DND-41 (cell line): ENCODE results near the gene AP3D1.
A peak's percentile ranks its signal among the peaks of the same experiment; 100 is the strongest.

Experiments used
- ATAC-seq: fragments of 200-7000 bp; cut with Tn5 transposase; 3 replicates; pipeline ENCODE4 v1.9.1; 2021; ENCODE audit warnings: low read depth; ENCODE audit not compliant: insufficient read depth
- DNase-seq: peaks from one replicate; pipeline ENCODE4 v3.0.0-alpha.2; 2020
- H2AFZ ChIP-seq: 2 replicates; pipeline ENCODE4 v1.6.0; 2012; ENCODE audit warnings: low read depth, low read length
- H3K27ac ChIP-seq: 2 replicates; pipeline ENCODE4 v1.5.1; 2012; ENCODE audit warnings: low read length, inconsistent platforms
- H3K27me3 ChIP-seq: fragments of 200-600 bp; sonication (generic); 2 replicates; pipeline ENCODE4 v1.6.0; 2012; ENCODE audit warnings: low read length, mild to moderate bottlenecking, inconsistent platforms; ENCODE audit not compliant: insufficient read depth, poor library complexity
- H3K36me3 ChIP-seq: 2 replicates; pipeline ENCODE4 v1.5.1; 2012; ENCODE audit warnings: low read length, inconsistent platforms; ENCODE audit not compliant: insufficient read depth
- H3K4me1 ChIP-seq: 2 replicates; pipeline ENCODE4 v1.5.1; 2012; ENCODE audit warnings: mild to moderate bottlenecking, low read length; ENCODE audit not compliant: insufficient read depth
- H3K4me2 ChIP-seq: 2 replicates; pipeline ENCODE4 v1.6.0; 2012; ENCODE audit warnings: mild to moderate bottlenecking, moderate library complexity, low read length, inconsistent platforms; ENCODE audit not compliant: insufficient read depth
- H3K4me3 ChIP-seq, 2 experiments: fragments of 200-600 bp in 1 of 2; shearing (Covaris generic) in 1 of 2; 2 replicates each; pipeline ENCODE4 v1.5.1; 2012 to 2016; ENCODE audit warnings: inconsistent platforms in 2 of 2, low read length in 2 of 2, mild to moderate bottlenecking in 2 of 2, low read depth in 1 of 2, moderate library complexity in 1 of 2
- H3K79me2 ChIP-seq: 2 replicates; pipeline ENCODE4 v1.6.0; 2012; ENCODE audit warnings: low read length, inconsistent platforms; ENCODE audit not compliant: insufficient read depth
- H3K9ac ChIP-seq: 2 replicates; pipeline ENCODE4 v1.6.0; 2012; ENCODE audit warnings: low read depth, mild to moderate bottlenecking, inconsistent platforms, low read length, moderate library complexity
- H3K9me3 ChIP-seq: 2 replicates; pipeline ENCODE4 v1.5.1; 2012; ENCODE audit warnings: low read length, moderate library complexity, mild to moderate bottlenecking, inconsistent platforms; ENCODE audit not compliant: insufficient read depth, severe bottlenecking
- H4K20me1 ChIP-seq: 2 replicates; pipeline ENCODE4 v1.6.0; 2012; ENCODE audit warnings: low read length; ENCODE audit not compliant: insufficient read depth
- CTCF ChIP-seq: IDR thresholded peaks from 2 replicates; pipeline ENCODE4 v1.5.1; 2012; ENCODE audit warnings: borderline replicate concordance, low read length, moderate library complexity, mild to moderate bottlenecking; ENCODE audit not compliant: poor library complexity, severe bottlenecking; ENCODE audit errors: extremely low read depth
- EZH2 ChIP-seq: IDR thresholded peaks from 3 replicates; pipeline ENCODE4 v1.6.1; 2012; ENCODE audit warnings: borderline replicate concordance, low read depth, mild to moderate bottlenecking, moderate library complexity, low read length, inconsistent platforms; ENCODE audit not compliant: severe bottlenecking

Gene AP3D1

GRCh38 chr19:2077833-2078619 lies 73.3 kb downstream of the AP3D1 start:
- H3K27ac ChIP-seq, result 0 out of 2 replicates have a peak overlapping the region, but pooled peaks have one; percentile 39
- H3K9ac ChIP-seq, result no peak overlapping the region
- H4K20me1 ChIP-seq, result peaks cover 77% of the 10 kb centered on the region
- H3K4me3 ChIP-seq, result no peak overlapping the region; a peak in 1 of 4 replicates
- peaks cover 97% of the 10 kb centered on the region for H3K79me2 ChIP-seq
- no peaks in the 10 kb centered on the region for H3K27me3 ChIP-seq
- TF ChIP-seq CTCF (no peak), EZH2 (no peak)
- ATAC-seq, result no peak
- H3K4me1 ChIP-seq, result peaks cover 48% of the 10 kb centered on the region
- no peak for DNase-seq
- H3K36me3 ChIP-seq, result peaks cover 97% of the 10 kb centered on the region
- H3K4me2 ChIP-seq, result no peak overlapping the region
- H3K9me3 ChIP-seq, result no peaks in the 10 kb centered on the region
- H2AFZ ChIP-seq, result no peak overlapping the region

- no peak for DNase-seq
- Histone ChIP-seq H3K9ac (no peak overlapping the region), H3K27ac (peak overlapping the region; percentile 39; the same call in 1 of the 2 replicates), H3K4me1 (peaks cover 42% of the 10 kb centered on the region), H3K9me3 (no peaks in the 10 kb centered on the region), H4K20me1 (peaks cover 77% of the 10 kb centered on the region), H3K4me2 (no peak overlapping the region), H2AFZ (no peak overlapping the region), H3K27me3 (no peaks in the 10 kb centered on the region), H3K36me3 (peaks cover 97% of the 10 kb centered on the region), H3K4me3 (no peak overlapping the region), H3K79me2 (peaks cover 94% of the 10 kb centered on the region)
- TF ChIP-seq EZH2, result no peak
- TF ChIP-seq CTCF, result no peak
- no peak for ATAC-seq
Observed at GRCh38 chr19:2077398-2077797, 74.0 kb downstream of the AP3D1 start.

GRCh38 chr19:2076526-2076944 lies 74.8 kb downstream of the AP3D1 start:
- Histone ChIP-seq H3K27me3 (no peaks in the 10 kb centered on the region), H4K20me1 (peaks cover 73% of the 10 kb centered on the region), H2AFZ (no peak overlapping the region), H3K79me2 (peaks cover 89% of the 10 kb centered on the region), H3K4me3 (no peak overlapping the region), H3K9me3 (no peaks in the 10 kb centered on the region), H3K27ac (0 out of 2 replicates have a peak overlapping the region, but pooled peaks have one; percentile 32), H3K9ac (no peak overlapping the region), H3K4me2 (no peak overlapping the region), H3K4me1 (peaks cover 33% of the 10 kb centered on the region), H3K36me3 (peaks cover 97% of the 10 kb centered on the region)
- TF ChIP-seq CTCF (no peak), EZH2 (no peak)
- ATAC-seq (no peak), DNase-seq (no peak)
